ENCODE data around the gene MBNL3. TPM values are rescaled to one million over a fixed set of nuclear protein-coding genes. Genes with fewer than 3 reads are reported as not detected.

The MBNL3 gene
- total and polyA plus RNA-seq, 9 of the 15 experiments (the other 6 are each of a cell fraction or from before 2014, with no cell fraction given): under 0.01 to 0.25 (median 0.16) TPM

DNA sequence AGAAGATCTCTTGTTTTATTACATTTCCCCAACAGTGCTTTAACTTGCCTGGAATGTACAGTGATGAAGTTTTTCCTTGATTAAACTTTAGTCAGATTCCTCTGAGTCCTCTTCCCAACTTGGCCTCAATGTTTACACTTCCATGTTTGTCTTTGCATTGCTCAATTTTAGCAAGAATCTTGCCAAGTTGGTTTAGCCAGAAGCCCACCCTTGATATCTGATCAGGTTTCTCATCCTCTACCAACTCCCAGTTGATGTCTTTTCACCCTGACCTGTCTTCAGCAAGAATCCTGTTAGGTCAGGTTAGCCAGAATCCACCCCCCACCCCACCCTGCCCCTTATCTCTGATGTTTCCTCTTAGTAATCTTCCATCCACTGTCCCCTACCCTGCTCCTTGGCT is 120.9 kb downstream of the MBNL3 start:
- Histone ChIP-seq H3K4me2 (ENCODE audit: insufficient read depth, low read length) (no peak overlapping the region), H3K4me3 (no peak overlapping the region), H4K20me1 (replicated peaks; ENCODE audit: control insufficient read depth, insufficient read depth, low read length) (no peaks in the 10 kb centered on the region), H3K9me3 (replicated peaks; ENCODE audit: control insufficient read depth, insufficient read depth, low read depth, low read length) (no peaks in the 10 kb centered on the region), H3K79me2 (ENCODE audit: control insufficient read depth, insufficient read depth, low read length) (no peaks in the 10 kb centered on the region), H3K9me1 (ENCODE audit: control insufficient read depth, insufficient read depth, low read length) (no peaks in the 10 kb centered on the region), H3K27ac (ENCODE audit: extremely low read depth, low read depth, low read length) (no peak overlapping the region), H3K27me3 (ENCODE audit: control insufficient read depth in 2 of 2, insufficient read depth in 2 of 2, low read length in 2 of 2) (no peaks in the 10 kb centered on the region), H3K4me1 (replicated peaks in 1 of 2; ENCODE audit: control insufficient read depth in 2 of 2, insufficient read depth in 2 of 2, low read length in 2 of 2) (no peaks in the 10 kb centered on the region), H3K9ac (ENCODE audit: insufficient read depth in 1 of 2, low read depth in 2 of 2, low read length in 2 of 2) (no peak overlapping the region), H2AFZ (ENCODE audit: low read depth, low read length) (no peak overlapping the region), H3K36me3 (ENCODE audit: control insufficient read depth, insufficient read depth, low read length) (no peaks in the 10 kb centered on the region)
- DNase-seq (ENCODE audit: extremely low read depth in 1 of 4, low spot score in 3 of 4): no peak
- intact Hi-C loops (cut with micrococcal nuclease): no loop called here
- no peak for FAIRE-seq
- no peak for ATAC-seq
- TF ChIP-seq SNIP1 (IDR thresholded peaks at IDR 0.05; ENCODE audit: low read depth) (no peak), ZNF778 (CRISPR knock-in tag; IDR thresholded peaks at IDR 0.05) (no peak), ZBTB17 (CRISPR knock-in tag; IDR thresholded peaks at IDR 0.05) (no peak), ZNF584 (CRISPR knock-in tag; IDR thresholded peaks at IDR 0.05; ENCODE audit: low read depth) (no peak), ZNF764 (CRISPR knock-in tag; IDR thresholded peaks at IDR 0.05; ENCODE audit: low read depth) (no peak), CCNT2 (IDR thresholded peaks at IDR 0.05; ENCODE audit: borderline replicate concordance, extremely low read depth, insufficient read length, low read depth, low read length) (no peak), TGIF2 (CRISPR knock-in tag; IDR thresholded peaks at IDR 0.05) (no peak), SMAD2 (IDR thresholded peaks at IDR 0.05; ENCODE audit: low read depth, low read length) (no peak), KDM2B (CRISPR knock-in tag; IDR thresholded peaks at IDR 0.05) (no peak), ZNF431 (CRISPR knock-in tag; IDR thresholded peaks at IDR 0.05) (no peak), RNF2 (IDR thresholded peaks at IDR 0.05) (no peak), ZNF586 (CRISPR knock-in tag; conservative IDR thresholded peaks at IDR 0.05) (no peak), SIN3B (IDR thresholded peaks at IDR 0.05; ENCODE audit: low read depth) (no peak), ZNF436 (CRISPR knock-in tag; IDR thresholded peaks at IDR 0.05) (no peak)
- TF ChIP-seq, protein P1, sequence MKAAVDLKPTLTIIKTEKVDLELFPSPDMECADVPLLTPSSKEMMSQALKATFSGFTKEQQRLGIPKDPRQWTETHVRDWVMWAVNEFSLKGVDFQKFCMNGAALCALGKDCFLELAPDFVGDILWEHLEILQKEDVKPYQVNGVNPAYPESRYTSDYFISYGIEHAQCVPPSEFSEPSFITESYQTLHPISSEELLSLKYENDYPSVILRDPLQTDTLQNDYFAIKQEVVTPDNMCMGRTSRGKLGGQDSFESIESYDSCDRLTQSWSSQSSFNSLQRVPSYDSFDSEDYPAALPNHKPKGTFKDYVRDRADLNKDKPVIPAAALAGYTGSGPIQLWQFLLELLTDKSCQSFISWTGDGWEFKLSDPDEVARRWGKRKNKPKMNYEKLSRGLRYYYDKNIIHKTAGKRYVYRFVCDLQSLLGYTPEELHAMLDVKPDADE (conservative IDR thresholded peaks at IDR 0.05; ENCODE audit: control insufficient read depth, low read depth, low read length): no peak
- TF ChIP-seq, protein P2, sequence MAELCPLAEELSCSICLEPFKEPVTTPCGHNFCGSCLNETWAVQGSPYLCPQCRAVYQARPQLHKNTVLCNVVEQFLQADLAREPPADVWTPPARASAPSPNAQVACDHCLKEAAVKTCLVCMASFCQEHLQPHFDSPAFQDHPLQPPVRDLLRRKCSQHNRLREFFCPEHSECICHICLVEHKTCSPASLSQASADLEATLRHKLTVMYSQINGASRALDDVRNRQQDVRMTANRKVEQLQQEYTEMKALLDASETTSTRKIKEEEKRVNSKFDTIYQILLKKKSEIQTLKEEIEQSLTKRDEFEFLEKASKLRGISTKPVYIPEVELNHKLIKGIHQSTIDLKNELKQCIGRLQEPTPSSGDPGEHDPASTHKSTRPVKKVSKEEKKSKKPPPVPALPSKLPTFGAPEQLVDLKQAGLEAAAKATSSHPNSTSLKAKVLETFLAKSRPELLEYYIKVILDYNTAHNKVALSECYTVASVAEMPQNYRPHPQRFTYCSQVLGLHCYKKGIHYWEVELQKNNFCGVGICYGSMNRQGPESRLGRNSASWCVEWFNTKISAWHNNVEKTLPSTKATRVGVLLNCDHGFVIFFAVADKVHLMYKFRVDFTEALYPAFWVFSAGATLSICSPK (IDR thresholded peaks at IDR 0.05; ENCODE audit: borderline replicate concordance): no peak
- TF ChIP-seq, protein P3, sequence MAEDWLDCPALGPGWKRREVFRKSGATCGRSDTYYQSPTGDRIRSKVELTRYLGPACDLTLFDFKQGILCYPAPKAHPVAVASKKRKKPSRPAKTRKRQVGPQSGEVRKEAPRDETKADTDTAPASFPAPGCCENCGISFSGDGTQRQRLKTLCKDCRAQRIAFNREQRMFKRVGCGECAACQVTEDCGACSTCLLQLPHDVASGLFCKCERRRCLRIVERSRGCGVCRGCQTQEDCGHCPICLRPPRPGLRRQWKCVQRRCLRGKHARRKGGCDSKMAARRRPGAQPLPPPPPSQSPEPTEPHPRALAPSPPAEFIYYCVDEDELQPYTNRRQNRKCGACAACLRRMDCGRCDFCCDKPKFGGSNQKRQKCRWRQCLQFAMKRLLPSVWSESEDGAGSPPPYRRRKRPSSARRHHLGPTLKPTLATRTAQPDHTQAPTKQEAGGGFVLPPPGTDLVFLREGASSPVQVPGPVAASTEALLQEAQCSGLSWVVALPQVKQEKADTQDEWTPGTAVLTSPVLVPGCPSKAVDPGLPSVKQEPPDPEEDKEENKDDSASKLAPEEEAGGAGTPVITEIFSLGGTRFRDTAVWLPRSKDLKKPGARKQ (CRISPR knock-in tag; IDR thresholded peaks at IDR 0.05): no peak
- TF ChIP-seq, protein P4, sequence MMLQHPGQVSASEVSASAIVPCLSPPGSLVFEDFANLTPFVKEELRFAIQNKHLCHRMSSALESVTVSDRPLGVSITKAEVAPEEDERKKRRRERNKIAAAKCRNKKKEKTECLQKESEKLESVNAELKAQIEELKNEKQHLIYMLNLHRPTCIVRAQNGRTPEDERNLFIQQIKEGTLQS (IDR thresholded peaks at IDR 0.05): no peak
- TF ChIP-seq, protein P4 (CRISPR knock-in tag; conservative IDR thresholded peaks at IDR 0.05): no peak
- CTCF ChIA-PET (ENCODE audit: low intra/inter-chr PET ratio): no interaction called here
- BruUV-seq (replicated peaks): no TSS peak
- in situ Hi-C loops (cut with MboI): no loop called here
- POLR2A ChIA-PET: no interaction called here
